HG02610 (cell line): ENCODE data around the gene B4GALNT4.
"Not testable (repeated sequence)": the region's sequence is repeated elsewhere in the genome, so short reads cannot be mapped to it uniquely, and the experiment has no call there.

Source experiments
- ATAC-seq: cut with Tn5 transposase; IDR thresholded peaks from one replicate; pipeline ENCODE4 v1.9.1; 2021; ENCODE audit warnings: mild to moderate bottlenecking, moderate library complexity; ENCODE audit not compliant: unreplicated experiment

The B4GALNT4 gene

DNA sequence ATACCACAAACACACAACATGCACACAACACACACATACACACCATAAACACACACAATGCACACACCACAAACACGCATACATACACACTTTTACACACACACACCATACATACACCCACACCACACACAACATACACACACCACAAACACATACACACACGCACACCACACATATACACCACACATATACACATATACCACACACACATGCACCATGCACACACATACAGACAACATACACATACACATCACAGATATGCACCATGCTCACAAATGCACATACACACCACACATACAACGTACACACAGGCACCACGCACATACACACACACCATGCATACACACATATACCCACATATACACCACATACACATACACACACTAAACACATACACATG lies 11.7 kb upstream of the B4GALNT4 start:
- no peak for ATAC-seq

DNA sequence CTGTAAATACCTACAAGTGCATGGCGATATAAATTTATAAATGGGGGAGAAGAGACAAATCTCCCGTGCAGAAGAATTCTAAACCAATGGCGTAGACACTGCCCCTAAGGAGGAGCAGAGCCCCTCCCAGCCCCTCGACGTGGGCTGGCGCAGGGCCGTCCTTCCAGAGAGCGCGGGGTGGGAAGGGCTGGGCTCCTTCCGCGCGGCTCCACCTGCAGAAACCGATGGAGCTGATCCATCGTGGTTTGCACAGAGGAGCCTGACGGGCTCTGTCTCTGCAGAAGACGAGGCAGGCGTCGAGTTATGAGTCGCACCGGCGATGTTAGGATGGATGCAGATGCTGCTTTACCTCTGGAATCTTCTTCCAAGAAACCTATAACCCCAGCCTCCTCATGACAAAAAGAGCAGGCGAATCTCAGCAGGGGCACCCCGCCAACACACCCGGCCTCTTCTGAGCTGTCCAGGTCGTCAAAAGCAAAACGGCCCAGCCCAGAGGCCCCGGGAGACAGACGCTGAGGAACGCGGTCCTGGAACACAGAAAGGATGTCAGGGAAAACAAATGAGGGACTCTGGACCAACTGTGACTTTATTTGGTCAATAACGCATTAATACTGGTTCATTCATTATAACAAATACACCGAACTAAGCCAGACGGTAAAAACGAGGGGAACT lies 11.0 kb upstream of the B4GALNT4 start:
- ATAC-seq, result no peak

DNA sequence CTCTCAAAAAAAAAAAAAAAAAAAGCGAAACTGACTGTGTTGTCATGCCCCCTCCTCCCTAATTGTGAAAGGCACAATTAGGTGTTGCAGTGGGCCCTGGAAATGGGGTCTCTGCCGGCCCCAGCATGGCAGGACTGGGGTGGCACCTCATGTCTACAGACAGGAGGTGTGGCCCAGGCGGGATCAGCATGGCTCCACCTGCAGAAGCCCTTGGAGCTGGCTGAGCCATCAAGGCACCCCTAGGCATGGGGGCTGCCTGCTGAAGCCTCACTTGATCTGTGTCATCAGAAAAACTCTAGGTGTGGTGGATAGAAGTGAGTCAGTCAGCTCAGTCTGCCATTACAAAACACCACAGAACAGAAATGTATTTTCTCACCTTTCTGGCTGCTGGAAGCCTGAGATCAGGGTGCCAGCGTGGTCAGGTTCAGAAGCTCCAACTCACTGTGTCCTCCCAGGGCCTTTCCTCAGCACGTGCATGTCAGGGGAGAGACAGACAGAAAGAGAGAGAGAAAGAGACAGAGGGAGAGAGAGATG lies 10.1 kb upstream of the B4GALNT4 start:
- no peak for ATAC-seq

DNA sequence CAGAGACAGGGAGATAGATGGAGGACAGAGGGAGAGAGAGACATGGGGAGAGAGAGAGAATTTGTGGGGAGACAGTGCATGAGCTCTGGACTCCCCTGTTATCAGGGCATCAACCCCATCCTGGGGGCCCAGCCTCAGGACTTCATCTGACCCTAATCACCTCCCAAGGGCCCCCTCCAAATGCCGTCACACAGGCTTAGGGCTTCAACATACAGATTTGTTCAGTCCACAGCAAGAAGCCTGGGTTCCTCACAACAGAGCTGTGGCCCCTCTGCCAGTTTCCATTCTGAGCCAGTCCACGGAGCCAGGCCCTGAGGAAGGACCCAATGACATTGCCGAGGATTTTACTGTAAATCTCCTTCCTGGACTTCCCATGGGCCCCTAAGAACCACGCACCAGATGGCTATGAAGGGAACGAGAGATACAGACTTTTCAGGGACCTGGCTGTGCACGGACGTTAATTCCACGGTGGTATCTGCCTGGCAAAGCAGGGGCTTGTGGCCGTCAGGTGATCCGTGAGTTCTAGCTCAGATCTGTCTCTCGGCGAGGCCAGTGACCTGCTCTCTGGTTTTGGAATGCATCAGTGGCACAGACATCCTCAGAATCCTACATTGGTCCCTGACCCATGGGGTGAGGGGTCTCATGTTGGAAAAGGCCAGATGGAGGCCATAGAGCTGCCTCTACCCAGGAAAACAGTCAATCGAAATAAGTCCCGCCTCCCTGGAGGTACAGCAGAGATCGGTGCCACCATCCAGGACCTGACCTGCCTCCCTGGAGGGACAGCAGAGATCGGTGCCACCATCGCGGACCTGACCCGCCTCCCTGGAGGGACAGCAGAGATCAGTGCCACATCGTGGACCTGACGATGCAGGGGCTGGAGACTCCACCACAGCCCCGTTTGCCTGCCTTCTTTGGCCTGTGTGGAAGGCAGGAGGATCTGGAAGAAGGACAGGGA lies 8.7 kb upstream of the B4GALNT4 start:
- ATAC-seq, result no peak

DNA sequence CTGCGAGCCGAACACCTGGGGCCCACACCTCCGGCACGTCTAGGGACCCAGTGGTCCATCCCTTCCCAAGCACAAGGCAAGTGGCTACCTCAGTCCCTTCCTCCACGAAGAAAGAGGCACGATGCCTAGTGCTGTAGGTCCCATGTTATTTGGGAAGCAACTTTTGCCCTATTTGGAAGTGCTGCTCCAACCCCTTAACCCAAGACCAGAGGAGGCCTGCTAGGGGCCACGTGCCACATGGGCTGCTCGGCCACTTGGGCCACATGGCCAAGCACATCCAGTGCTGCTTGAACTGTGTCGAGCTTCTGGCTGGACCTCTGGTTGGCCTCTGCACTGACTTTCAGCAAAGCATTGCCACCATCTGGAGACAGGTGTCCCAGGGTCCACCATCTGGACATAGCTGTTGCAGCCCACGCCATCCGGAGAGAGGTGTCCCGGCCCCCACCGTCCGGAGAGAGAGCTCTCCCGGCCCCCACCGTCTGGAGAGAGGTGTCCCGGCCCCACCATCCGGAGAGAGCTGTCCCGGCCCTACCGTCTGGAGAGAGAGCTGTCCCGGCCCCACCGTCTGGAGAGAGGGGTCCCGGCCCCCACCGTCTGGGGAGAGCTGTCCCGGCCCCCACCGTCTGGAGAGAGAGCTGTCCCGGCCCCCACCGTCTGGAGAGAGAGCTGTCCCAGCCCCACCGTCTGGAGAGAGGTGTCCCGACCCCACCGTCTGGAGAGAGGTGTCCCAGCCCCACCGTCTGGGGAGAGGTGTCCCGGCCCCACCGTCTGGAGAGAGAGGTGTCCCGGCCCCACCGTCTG lies 6.5 kb upstream of the B4GALNT4 start:
- ATAC-seq, result no peak

DNA sequence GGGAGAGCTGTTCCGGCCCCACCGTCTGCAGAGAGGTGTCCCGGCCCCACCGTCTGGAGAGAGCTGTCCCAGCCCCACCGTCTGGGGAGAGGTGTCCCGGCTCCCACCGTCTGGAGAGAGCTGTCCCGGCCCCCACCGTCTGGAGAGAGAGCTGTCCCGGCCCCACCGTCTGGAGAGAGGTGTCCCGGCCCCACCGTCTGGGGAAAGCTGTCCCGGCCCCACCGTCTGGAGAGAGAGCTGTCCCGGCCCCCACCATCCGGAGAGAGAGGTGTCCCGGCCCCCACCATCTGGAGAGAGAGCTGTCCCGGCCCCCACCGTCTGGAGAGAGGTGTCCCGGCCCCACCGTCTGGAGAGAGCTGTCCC lies 5.9 kb upstream of the B4GALNT4 start:
- not testable (repeated sequence) for ATAC-seq

DNA sequence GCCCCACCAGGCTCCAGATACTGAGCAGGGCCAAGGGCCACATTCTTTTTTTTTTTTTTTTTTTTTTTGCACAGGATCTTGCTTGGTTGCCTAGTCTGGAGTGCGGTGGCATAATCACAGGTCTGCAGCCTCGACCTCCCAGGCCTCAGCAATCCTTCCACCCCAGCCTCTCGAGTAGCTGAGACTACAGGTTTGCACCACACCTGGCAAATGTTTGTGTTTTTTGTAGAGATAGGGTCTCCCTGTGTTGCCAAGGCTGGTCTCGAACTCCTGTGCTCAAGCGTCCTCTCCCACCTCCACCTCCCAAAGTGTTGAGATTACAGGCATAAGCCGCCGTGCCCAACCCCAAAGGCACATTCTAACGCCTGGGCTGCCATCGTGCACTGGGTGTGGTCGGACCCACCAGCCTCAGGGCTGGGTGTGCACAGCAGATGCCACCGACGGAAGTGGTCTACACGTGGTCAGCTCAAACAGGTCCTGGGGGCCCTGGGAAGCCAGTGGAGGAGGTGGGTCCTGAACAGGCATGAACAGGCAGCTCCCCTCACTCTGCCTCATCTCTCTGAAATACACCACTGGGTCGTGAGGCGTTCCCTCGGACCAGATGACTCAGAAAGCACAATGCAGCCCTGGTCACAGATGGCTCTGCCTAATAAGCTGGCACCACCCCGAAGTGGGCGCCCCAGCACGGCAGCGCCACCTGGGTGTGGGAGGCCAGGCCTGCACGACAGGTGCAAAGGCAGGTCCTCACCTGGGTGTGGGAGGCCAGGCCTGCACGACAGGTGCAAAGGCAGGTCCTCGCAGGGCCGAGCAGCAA lies 5.1 kb upstream of the B4GALNT4 start:
- no peak for ATAC-seq

DNA sequence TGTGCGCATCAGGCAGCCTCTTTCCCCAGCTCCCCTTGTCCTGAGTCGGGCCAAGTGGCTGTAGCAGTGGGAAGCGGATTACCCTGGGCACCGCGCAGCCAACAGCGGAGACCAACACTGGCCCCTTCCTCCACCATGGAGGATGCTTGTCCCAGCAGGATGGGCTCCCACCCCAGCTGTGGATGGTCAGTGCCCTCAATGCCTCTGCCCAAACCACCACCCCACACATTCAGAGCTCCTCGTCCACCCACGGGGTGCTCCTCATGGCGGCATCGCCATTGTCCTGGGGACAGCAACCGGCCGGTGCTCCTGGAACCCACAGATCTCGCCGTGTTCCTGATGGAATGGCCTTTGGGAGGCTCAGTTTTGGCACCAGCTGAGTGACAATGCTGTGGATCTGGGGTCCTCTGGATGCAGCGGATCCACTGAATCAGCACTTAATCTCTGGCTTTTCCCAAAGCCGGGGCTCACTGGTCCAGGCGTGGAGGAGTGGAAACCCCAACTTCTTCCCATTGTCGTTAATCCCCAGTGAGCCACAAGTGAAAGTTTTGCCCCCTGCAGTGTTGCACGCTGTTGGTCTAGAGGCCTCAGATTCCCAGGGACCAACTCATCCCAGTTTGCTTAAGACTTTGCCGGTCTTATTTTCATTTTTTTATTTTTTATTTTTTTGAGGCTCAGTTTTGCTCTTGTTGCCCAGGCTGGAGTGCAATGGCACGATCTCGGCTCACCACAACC lies 4.1 kb upstream of the B4GALNT4 start:
- ATAC-seq, result no peak

DNA sequence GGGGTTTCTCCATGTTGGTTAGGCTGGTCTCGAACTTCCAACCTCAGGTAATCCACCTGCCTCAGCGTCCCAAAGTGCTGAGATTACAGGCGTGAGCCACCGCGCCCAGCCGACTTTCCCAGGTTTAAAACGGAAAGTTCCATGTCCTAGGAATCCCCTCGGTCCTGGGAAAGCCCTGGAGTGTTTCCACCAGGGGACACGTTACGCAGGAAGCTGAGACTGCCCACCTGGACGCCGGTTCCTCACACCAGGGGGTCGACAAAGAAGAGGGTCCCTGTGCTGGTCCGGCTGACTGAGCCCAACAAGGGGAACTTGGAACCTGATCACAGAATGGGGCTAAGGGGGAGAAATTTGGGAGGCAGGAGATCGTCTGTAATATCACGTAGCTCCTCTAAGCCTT lies 3.5 kb upstream of the B4GALNT4 start:
- no peak for ATAC-seq

DNA sequence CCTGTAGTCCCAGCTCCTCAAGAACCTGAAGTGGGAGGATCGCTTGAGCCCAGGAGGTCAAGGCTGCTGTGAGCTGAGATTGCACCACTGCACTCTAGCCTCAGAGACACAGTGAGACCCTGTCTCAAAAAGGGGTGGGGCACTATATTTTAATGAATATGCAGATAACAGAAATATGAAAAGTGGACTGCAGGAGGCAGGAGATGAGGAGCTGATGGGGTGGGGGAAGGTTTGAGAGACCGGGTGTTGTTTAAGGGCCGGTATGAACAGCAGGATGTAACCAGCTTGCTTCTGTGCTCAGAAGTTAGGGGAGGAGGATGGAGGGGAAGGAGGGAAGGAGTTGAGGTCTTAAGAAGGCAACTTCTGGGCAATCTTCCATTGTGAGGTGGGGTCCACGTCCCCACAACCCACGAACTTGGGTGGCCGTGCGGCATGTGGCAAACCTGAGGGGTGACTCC lies 1.3 kb upstream of the B4GALNT4 start:
- no peak for ATAC-seq

DNA sequence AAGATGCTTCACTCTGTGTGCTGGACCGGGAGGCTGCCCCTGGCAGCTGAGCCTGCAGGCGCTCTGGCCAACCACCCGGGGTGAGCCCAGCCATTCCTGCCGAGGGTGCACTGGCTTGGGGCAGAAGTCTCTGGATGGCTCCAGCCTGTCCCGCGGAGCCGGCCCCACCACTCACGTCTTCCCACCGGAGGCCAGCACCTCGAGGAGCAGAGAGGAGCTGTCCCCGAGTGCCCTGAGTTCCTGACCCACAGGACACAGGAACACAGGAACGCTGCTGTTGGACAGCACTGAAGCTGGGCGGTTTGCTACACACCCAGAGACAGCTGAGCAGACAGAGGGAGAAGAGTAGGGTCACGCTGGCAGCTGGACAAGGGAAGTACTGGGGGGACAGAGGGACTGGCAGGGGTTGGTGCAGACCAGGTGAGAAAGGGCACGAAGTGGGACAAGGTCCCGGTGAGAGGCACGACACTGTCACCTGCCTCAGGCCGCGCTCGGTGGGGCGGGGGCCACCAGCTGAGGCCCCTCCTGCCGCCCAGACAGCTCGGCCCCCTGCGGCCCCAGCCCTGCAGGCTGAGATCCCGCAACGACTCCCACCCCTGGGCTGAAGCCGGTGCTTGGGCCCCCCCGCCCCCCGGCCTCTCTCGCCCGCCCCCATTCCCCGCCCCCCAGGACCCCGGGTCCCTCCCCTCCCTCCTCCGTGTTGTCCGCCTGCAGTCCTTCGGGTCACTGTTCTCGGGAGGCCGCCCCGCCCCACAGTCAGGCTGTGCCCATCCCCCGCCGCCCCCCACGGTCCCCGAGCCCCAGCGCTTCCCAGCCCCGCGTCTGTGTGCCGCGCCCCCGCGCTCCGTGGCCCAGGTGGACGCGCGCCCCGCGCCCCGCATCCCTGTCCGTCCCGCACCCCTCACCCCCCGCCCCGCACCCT lies 624 bp upstream of the B4GALNT4 start:
- ATAC-seq, result no peak

DNA sequence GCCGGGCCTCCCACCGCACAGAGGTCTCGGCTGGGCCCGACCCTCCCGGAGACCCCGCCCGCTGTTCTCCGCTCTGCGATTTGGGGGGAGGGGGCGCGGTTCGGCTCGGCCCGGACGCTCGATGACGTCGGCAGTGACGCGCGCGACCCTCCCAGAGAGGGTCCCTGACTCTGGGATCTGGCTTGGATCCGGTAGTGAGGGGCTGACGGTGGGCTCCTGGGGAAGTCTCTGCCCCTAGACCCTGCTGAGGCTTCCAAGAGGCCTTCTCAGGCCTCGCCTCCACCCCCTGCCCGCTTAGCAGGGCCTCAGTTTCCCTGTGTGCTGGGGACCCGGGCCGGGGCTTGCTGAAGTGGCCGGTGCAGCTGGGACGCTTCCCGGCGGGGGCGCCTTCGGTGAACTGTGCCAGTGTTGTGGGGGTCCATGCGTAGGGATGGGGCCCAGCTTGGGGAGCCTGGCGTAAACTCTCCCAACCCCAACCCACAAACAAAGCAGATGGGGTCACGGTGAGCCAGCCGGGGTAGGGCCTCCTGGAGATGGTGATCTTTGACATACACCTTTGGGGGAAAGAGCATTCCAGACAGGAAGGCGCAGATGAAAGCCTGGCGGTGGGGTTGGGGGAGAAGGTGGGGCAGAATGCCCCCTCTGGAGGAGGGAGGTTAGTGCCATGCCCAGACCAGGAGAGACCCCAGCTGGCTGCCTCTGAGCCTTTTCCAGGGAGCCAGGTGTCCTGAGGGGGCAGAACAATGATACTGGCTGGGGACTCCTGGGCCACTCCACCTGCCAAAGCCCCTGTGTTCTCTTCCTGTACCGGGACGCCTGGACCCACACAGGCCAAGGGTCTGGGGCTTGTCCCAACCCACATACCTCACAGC lies 1.0 kb downstream of the B4GALNT4 start:
- ATAC-seq, result no peak

DNA sequence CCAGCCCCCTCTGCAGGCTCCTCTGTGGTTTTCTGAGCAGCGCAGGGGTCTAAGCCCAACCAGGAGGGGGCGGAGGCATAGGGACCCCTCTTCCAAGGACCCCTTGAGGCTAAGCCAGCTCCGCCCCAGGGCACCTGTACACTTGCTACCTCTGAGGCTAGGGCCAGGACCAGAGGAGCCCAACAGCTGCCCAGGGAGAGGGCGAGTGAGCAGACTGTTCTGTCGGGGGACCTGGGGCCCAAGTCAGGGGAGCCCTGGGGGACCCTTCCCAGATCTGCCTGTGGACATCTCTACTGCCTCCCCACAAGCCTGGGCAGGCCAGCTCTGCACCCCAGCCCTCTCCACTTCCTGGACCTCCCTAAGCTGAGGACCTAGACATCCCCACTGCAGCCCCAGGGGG lies 1.8 kb downstream of the B4GALNT4 start:
- no peak for ATAC-seq

DNA sequence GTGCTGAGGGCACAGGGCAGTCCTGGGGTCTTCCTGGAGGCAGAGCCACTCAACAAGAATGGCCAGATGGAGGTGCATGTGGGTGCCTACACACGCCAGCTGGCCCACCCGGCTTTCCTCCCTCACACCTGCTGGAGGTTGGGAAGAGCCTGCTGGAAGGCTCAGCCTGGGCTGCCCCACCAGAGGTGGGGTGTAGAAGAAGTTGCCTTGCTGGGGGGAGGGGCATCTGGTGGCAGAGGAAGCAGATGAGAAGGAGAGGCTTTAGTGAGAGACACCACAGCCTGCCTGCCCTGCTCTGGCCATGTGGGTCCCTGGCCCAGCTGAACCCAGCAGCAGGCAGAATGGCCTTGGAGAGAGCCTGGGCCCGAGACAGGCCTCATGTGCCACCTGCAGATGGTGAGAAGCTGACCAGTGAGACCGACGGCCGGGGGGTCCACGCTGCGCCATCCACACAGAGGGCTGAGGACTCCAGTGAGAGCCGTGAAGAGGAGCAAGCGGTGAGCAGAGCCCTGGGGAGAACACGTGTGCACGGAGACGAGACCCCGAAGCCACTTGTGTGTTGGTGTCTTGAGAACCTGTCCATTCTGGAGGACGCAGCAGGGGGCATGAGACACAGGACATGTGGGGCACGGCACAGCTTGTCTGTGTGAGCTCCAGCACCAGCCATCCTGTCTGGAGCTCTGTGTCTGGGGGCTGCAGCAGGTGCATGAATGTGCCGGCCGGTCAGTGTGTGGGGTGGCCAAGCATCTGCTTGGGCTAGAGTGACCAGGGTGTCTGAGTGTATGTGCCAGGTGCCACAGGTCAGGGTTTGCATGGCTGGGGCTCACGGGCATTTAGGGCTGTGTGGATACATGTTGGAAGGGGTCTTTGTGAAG lies 2.7 kb downstream of the B4GALNT4 start:
- no peak for ATAC-seq

DNA sequence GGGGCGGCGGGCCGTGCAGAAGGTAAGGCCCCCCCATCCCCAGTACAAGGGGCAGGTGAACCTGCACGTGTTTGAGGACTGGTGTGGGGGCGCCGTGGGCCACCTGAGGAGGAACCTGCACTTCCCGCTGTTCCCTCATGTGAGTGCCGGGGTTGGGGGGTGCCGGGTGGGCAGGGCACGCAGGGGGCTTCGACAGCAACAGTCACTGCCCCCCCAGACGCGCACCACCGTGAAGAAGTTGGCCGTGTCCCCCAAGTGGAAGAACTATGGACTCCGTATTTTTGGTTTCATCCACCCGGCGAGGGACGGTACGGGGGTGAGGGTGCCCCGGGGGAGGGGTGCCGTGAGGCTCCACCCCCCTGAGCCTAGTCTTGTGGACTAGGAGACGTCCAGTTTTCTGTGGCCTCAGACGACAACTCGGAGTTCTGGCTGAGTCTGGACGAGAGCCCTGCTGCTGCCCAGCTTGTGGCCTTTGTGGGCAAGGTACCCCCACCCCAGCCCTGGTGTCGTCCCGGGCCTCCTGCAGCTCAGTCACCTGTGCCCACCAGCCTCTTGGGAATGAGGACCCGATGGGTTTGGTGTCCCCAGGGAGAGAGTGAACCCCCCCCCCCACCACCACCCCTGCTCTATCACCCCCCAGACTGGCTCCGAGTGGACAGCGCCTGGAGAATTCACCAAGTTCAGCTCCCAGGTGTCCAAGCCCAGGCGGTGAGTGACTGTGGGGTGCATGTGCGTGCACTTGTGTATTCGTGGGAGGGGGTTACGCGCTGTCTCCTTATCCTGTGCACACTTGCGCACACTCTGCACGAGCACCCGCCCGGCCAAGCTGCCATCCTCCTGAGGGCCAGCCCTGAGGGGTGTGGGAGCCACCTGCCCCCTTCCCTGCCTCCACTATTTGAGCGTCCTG lies 3.8 kb downstream of the B4GALNT4 start:
- ATAC-seq, result no peak
